Adrenal gland (tissue), 12 donors: Measurements from ENCODE around the gene GRID1. TPM values are rescaled to one million over a fixed set of nuclear protein-coding genes. Genes with fewer than 3 reads are reported as not detected.

Experiments
- DNase-seq, 7 donors: peaks; one replicate each; pipeline ENCODE4 v3.0.0-alpha.2; 2019 to 2020
- H3K27ac ChIP-seq, 5 donors: fragments of 200-600 bp; sonication (generic) in 4 of 5; 1 replicate in 3 of 5; 2 replicates in 2 of 5; pipeline versions ENCODE4 v1.5.1 to v1.8.0; 2016 to 2020; ENCODE audit warnings: mild to moderate bottlenecking in 1 of 5
- H3K27me3 ChIP-seq: fragments of 200-600 bp; 2 replicates; pipeline ENCODE4 v1.8.0; 2021
- H3K36me3 ChIP-seq, 2 donors: fragments of 200-600 bp; replicated peaks in 1 of 2; 1 replicate in 1 of 2; 2 replicates in 1 of 2; pipeline versions ENCODE4 v1.5.1 to v1.8.0; 2018 to 2022
- H3K4me1 ChIP-seq, 2 donors: fragments of 200-600 bp; replicated peaks in 1 of 2; 1 replicate in 1 of 2; 2 replicates in 1 of 2; pipeline versions ENCODE4 v1.5.1 to v1.8.0; 2018 to 2021
- H3K4me3 ChIP-seq, 4 donors: fragments of 200-600 bp; sonication (generic) in 3 of 4; one replicate each; pipeline ENCODE4 v1.5.1; 2016 to 2018
- H3K9me3 ChIP-seq, 3 donors: fragments of 200-600 bp; sonication (generic) in 1 of 3; replicated peaks in 1 of 3; 1 replicate in 2 of 3; 2 replicates in 1 of 3; pipeline versions ENCODE4 v1.5.1 to v1.8.0; 2016 to 2021
- CTCF ChIP-seq, 6 experiments: fragments of 450-650 bp in 4 of 6; fragments of 200-600 bp in 2 of 6; sonication (generic) in 1 of 6; IDR thresholded peaks; 1 replicate in 5 of 6; 2 replicates in 1 of 6; pipeline versions ENCODE4 v1.5.1 to v1.8.0; 2016 to 2021; ENCODE audit warnings: antibody characterized with exemption in 6 of 6, mild to moderate bottlenecking in 2 of 6, moderate library complexity in 1 of 6
- POLR2A ChIP-seq, 2 donors: fragments of 450-650 bp; IDR thresholded peaks; one replicate each; pipeline ENCODE4 v1.6.1; 2017; ENCODE audit warnings: antibody characterized with exemption in 2 of 2, mild to moderate bottlenecking in 2 of 2, moderate library complexity in 1 of 2
- WGBS, 4 donors: extraction: QIAGEN DNeasy Blood & Tissue Kit in 2 of 4; methylation state at CpG; one replicate each; pipeline versions ENCODE4 v1.1.5 to v1.1.7; 2013 to 2017; 5-methylcytosine and 5-hydroxymethylcytosine counted together
- intact Hi-C, 2 donors: fragments of 100-400 bp; cut with DNase I; formaldehyde crosslinking; loops; one replicate each; pipeline versions ENCODE4 v1.14.1 to v1.15.0; 2022 to 2023
- polyA plus RNA-seq, 3 donors: library from polyadenylated mRNA; stranded (reverse); fragments of 200-250 nt in 2 of 3; fragments of 350-450 nt in 1 of 3; fragmentation: Illumina TruSeq in 1 of 3; extraction: RNeasy Lipid Tissue Mini Kit (QIAGEN cat#74804) in 1 of 3; gene quantifications; one replicate each; pipeline ENCODE4 v1.2.3, GENCODE V29; 2013 to 2014
- total RNA-seq, 9 donors: library from RNA; depleted of rRNA in 4 of 9; stranded (reverse); fragments of >200 nt in 4 of 9; fragments of 120-200 nt in 1 of 9; fragmentation: NEBNext Ultra II Directional in 1 of 9; extraction: Animal tissue kit (Norgen Biotek cat#: 25700) in 1 of 9; gene quantifications; one replicate each; pipeline versions ENCODE4 v1.1.0 to v1.2.4, GENCODE V29; 2013 to 2023
- donor health status: healthy with polysubstance abuse.
- donor health status: Bipolar disorder and iron deficiency.
- donor health status: DM: yes; HTN: yes; CAD: no.
- donor health status: DM: no; HTN: no; CAD: no.
- donor health status: DM: no; HTN: no; CAD: no.
- donor health status: DM: yes; HTN: yes; CAD: no.

The GRID1 gene
- total and polyA plus RNA-seq, 12 donors: 2.2 to 8.0 (median 4.1) TPM

- no peak overlapping the region for H3K4me3 ChIP-seq
- intact Hi-C loops: no loop called here
- no peaks in the 10 kb centered on the region for H3K9me3 ChIP-seq
- DNase-seq: peak in 2 of 7 donors; percentile 2 to 23
- H3K36me3 ChIP-seq: no peaks in the 10 kb centered on the region
- TF ChIP-seq CTCF (IDR thresholded peaks at IDR 0.05) (no peak), POLR2A (IDR thresholded peaks at IDR 0.05) (no peak)
- H3K4me1 ChIP-seq: no peaks in the 10 kb centered on the region
- H3K27me3 ChIP-seq: no peaks in the 10 kb centered on the region
- no peak overlapping the region for H3K27ac ChIP-seq
- WGBS, 4 donors: 85 to 95% (median 86%) methylated on average over 2 to 5 of the region's 5 CpGs
Observed at GRCh38 chr10:86085686-86086085, 280.9 kb downstream of the GRID1 start.

- Histone ChIP-seq H3K4me3 (no peak overlapping the region), H3K36me3 (no peaks in the 10 kb centered on the region), H3K9me3 (no peaks in the 10 kb centered on the region), H3K4me1 (no peaks in the 10 kb centered on the region), H3K27me3 (no peaks in the 10 kb centered on the region), H3K27ac (no peak overlapping the region)
- WGBS, 4 donors: 69 to 75% (median 73%) methylated on average over 7 to 8 of the region's 8 CpGs
- TF ChIP-seq POLR2A (IDR thresholded peaks at IDR 0.05): no peak
- no peak for TF ChIP-seq CTCF (IDR thresholded peaks at IDR 0.05)
- DNase-seq: peak in 2 of 7 donors; percentile 5 to 30
- intact Hi-C loops: no loop called here
Observed at GRCh38 chr10:86085136-86085535, 281.5 kb downstream of the GRID1 start.

GRCh38 chr10:86084585-86084984, 282.0 kb downstream of the GRID1 start:
- TF ChIP-seq CTCF (IDR thresholded peaks at IDR 0.05) (no peak), POLR2A (IDR thresholded peaks at IDR 0.05) (no peak)
- intact Hi-C loops: no loop called here
- WGBS, 4 donors: 73 to 84% (median 80%) methylated on average over 3 of the region's 3 CpGs
- no peaks in the 10 kb centered on the region for H3K36me3 ChIP-seq
- no peak for DNase-seq
- H3K4me3 ChIP-seq: no peak overlapping the region
- no peak overlapping the region for H3K27ac ChIP-seq
- no peaks in the 10 kb centered on the region for H3K9me3 ChIP-seq
- H3K4me1 ChIP-seq: no peaks in the 10 kb centered on the region
- H3K27me3 ChIP-seq: no peaks in the 10 kb centered on the region

- H3K4me3 ChIP-seq: no peak overlapping the region
- H3K36me3 ChIP-seq: no peaks in the 10 kb centered on the region
- no peaks in the 10 kb centered on the region for H3K27me3 ChIP-seq
- no peak overlapping the region for H3K27ac ChIP-seq
- no peaks in the 10 kb centered on the region for H3K9me3 ChIP-seq
- intact Hi-C loops: no loop called here
- TF ChIP-seq CTCF (IDR thresholded peaks at IDR 0.05): no peak
- no peak for TF ChIP-seq POLR2A (IDR thresholded peaks at IDR 0.05)
- H3K4me1 ChIP-seq: no peaks in the 10 kb centered on the region
- WGBS, 4 donors: 81 to 91% (median 83%) methylated on average over 5 to 9 of the region's 9 CpGs
- DNase-seq: peak in 2 of 7 donors; percentile 12 to 30
Observed at GRCh38 chr10:86083664-86084175, 282.9 kb downstream of the GRID1 start.
